HG03439 (cell line): Measurements from ENCODE around the gene TNIK.
A peak's percentile ranks its signal among the peaks of the same experiment; 100 is the strongest.

Experiments used
- ATAC-seq: cut with Tn5 transposase; IDR thresholded peaks from one replicate; pipeline ENCODE4 v1.9.1; 2021; ENCODE audit warnings: mild to moderate bottlenecking, moderate library complexity; ENCODE audit not compliant: unreplicated experiment

The TNIK gene

GRCh38 chr3:171212648-171213047 lies 247.6 kb downstream of the TNIK start:
- no peak for ATAC-seq

- peak; percentile 54 for ATAC-seq
Observed at GRCh38 chr3:171206283-171206682, 253.9 kb downstream of the TNIK start.

DNA sequence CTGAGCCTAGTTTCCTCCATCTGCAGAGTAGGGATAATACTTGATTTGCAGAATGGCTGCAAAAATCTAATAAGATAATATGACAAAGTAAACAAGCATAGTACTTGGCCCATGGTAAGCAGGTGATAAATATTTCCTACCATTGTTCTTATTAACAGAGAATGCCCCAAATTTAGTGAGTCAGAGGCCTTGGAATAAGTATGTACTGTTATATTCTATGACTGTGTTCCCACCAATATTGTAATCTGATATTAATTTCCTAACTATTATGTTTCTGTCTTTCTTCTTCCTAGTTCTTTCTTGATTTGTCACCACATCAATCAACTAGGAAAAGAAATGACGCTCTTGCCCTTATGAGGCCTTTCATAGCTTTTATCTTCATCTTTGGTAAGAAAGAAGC lies 255.3 kb downstream of the TNIK start:
- no peak for ATAC-seq

DNA sequence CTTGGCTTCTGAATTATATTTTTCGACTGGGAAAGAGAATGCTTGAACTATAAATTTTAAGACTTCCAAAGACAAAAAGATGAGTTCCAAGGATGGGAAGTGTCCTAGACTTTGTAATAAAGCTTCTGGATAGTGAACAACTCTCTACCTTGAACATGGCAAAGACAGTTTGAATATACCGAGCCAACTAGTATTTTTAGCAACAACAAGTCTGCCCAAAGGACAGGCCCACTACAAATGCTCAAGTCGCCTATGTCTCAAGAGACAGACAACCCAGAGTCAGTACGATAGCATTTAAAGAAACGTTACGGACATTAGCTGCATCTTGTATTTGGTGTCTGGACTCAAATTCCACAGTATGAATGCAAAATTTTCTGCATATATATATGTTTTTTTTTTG lies 258.4 kb downstream of the TNIK start:
- ATAC-seq: no peak

GRCh38 chr3:171200750-171201088 lies 259.5 kb downstream of the TNIK start:
- no peak for ATAC-seq

GRCh38 chr3:171200052-171200749 lies 260.0 kb downstream of the TNIK start:
- no peak for ATAC-seq

- ATAC-seq: no peak
Observed at GRCh38 chr3:171199473-171199829, 260.8 kb downstream of the TNIK start.

DNA sequence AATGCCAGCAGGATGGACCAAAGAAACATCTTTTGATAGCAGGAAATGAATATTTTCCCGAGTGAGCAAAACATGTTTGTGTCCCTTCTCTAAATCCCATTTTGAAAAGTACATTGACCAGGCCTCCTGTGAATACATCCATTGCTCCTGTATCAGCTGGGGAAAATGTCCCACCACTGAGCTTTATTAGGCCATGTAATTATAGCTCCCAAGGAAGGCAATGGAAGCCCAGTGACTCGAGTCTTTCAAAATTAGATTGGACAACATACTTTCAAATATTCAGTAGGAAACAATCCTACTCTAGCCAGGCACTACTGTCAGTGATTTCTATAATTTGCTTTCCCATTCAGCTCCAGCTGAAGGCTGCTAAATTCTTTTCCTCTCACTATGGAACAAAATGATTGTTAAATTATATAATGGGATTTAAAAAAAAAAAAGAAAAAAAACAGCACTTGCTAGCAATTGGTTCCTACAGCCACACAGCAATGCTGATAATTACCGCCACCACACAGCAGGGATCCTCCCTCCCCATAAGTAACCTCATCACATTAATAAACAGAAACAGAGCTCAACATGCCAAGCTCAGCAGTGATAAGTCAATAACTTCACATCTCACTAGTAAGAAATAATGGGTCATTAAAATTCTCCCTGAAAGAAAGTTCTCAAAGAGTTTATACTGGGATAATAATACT lies 261.3 kb downstream of the TNIK start:
- no peak for ATAC-seq

- no peak for ATAC-seq
Observed at GRCh38 chr3:171195686-171196085, 264.5 kb downstream of the TNIK start.

DNA sequence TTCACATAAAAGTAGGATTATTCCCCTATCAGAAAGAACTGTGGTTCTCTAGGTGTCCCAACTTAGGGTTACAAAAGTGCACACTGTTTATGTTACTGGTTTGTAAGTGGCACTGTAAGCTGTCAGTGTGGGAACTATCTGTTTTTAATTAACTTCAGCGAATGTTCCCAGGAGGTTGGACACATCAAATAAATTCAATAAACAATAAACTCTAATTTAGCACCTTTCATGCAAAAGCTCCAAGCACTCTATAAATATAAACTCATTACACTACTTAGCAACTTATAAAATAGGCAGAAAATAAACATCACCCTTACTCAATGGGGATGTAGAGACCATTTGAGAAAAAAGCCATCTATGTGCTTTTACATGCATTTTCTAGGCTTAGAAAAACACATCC lies 265.2 kb downstream of the TNIK start:
- no peak for ATAC-seq

GRCh38 chr3:171193693-171194092 lies 266.5 kb downstream of the TNIK start:
- no peak for ATAC-seq

DNA sequence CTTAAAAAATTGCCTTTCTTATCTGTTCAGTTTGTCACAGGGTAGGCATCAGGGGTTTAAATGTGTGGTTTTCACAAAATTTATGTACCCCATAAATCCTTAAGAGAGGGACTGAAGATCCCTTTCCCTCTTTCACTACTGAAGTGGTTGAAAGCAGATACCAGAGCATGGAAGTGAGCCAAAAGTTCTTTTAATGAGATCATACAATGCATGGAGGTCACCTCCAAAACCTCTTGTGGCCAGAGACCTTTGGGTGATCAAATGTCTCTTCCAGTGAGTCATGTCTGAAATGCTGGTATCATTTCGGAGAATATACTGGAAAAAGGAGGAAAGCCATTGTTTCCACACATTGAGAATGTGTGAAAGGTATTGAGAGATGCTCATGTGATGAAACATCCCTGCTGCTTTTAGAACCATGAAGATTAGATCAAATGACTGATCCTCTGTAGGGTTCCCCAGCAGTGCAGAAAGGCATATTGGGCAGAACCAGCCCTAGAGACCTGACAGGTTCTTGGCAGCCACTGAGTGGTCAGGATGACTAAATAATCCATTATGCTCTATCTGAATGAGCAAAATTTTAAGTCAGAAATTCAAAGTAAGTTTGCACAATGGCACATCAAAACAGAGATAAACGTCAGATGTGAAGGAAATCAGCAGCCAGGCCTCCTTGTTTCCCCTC lies 267.9 kb downstream of the TNIK start:
- ATAC-seq: no peak

DNA sequence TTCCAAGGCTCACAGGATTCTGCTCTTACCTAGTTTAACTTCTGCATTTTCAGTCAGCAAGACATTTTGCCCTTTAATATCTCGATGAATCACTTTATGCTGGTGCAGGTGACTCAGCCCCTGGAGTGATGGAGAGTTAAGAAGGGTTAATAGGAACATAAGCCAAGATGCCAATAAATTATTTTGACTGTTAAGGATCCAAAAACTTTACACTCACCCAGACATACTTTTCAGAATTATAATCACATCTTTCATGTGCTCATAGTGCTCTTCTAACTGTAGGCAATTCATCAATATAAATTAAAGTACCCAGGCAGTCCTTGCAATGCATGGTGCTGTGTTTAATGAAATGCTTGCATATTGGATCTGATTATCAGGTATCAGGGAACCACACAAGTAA lies 269.5 kb downstream of the TNIK start:
- no peak for ATAC-seq

GRCh38 chr3:171189394-171190080 lies 270.7 kb downstream of the TNIK start:
- peak; percentile 56 for ATAC-seq

DNA sequence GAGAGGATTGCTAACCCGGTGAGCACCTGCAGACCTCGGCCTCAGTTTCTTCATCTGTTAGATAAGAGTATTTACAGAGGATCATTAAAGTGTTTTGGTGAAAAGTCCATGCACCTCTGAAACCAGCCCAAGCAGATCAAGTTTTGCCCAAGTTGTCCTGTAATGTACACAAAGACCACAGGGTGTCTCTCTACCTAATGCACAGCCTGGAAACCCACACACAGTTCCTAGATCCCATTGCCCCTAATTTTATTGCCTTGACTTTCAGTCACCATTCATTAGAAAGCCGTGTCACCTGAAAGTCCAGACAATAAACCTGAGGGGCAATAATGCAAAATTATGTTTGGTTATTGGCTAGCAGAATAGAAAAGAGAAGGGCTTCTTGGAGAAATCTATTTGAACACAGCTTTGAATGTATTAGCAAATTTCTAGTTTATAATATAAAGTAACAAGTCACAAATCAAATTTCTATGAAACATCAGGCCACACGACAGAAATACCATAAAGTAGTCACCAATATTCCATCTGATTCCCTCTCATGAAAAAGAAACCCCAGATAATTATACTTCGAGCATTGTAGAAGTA lies 272.4 kb downstream of the TNIK start:
- ATAC-seq: no peak

DNA sequence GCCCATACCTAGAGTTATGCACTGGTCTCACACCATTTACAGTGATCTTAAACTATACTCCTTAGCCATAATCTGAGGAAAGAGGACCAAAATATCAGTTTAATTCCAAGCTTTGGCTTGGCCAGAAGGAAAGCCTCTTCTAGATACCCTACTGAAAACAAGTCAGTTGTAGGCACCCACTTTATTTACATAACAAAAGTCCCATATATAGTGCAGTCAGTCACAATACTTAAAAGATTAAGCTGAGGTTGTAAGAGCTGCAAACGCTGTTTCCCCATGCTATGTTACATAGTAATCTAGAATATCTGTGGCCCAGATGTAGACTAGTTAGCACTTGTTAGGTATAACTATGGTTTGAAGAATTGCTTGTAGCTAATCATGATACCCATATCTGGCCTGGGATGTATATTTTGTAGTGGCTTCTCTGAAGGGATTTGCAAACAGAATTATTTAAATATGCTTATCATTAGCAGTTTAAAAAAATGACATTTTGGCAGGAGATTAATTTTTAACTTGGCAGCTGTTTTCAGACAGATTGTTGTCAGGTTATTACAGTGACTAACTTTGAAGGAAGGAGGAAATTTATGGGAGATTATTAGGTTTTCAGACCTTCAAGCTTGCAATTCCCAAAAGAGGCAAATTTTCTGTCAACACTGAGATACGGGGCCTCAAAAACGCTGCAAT lies 273.2 kb downstream of the TNIK start:
- ATAC-seq: no peak

DNA sequence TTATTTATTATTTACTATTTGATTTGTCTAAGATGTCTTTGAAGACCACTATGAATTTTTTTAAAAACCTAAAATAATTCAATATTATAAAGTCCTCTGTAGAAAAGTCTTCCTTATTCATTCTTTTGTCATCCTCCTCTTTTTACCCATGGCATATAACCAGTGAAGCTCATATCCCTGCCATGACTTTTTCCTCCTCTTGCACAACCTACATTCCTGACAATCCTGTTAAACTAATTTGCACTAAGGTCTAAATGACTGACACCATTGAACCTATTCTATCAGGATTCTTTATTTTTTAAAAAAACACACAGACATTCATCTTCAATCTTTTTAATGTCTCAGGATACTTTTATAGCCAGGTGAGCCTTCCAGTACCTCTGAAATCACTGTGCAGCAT lies 273.8 kb downstream of the TNIK start:
- ATAC-seq: no peak

DNA sequence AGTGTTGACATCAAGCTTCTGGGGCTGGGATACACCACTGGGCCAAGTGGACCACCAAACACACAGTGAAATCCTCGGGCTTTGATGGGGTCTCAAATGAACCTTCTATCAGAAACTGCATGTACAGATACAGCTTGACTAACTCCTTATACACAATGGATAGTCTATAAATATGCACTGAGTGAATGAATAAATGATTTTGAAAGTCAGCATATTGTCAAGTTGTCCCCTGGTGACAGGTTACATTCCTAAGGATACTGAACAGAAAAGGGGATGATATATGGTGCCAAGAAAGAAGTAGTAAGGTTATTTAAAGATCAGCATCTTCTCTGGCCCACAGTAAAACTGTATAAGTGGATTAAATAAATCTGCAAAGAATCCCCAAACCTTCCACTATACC lies 274.2 kb downstream of the TNIK start:
- ATAC-seq: no peak

GRCh38 chr3:171184372-171184771 lies 275.8 kb downstream of the TNIK start:
- peak; percentile 61 for ATAC-seq

DNA sequence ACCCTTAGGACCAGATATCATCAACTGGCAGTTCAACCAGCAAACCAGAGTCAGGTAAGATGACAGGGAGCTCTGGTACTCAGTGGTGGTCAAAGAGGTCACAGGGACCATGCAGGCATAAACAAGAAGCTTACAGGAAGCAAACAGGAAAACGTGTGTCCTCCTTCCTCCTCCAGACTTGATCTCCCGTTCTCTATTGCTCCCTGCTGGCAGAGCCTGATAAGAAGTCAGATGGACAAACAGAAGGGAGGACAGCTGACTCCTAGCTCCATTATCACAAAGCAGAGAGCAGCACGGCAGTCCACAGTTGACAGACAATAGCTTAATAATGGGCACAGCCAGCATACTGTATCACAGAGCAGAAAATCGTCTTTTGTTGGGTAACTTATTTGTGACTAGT lies 277.2 kb downstream of the TNIK start:
- no peak for ATAC-seq
